ENCODE data around the gene C17orf50.
"Not testable (repeated sequence)": the region's sequence is repeated elsewhere in the genome, so short reads cannot be mapped to it uniquely, and the experiment has no call there.

C17orf50 gene

DNA sequence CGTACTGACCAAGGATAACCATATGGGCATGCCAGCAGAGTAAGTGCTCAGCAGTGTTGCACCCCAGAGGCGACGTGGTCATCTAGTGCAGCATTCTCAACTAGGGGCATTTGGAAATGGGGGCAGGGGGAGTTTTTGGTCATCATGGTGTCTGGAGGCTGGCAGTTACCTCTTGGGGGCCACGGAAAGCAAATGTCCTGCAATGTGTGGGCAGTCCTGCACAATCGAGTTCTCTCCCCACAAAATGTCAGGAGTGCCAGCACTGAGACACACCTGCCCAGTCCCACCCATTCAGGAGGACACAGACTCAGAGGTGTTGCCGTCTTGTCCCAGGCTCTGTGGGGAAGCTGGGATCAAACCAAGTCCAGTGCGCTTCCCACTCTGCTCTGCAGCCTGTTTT, 26.3 kb upstream of the C17orf50 start:
- DNase-seq (ENCODE audit: low read depth in 2 of 2), result no peak

DNA sequence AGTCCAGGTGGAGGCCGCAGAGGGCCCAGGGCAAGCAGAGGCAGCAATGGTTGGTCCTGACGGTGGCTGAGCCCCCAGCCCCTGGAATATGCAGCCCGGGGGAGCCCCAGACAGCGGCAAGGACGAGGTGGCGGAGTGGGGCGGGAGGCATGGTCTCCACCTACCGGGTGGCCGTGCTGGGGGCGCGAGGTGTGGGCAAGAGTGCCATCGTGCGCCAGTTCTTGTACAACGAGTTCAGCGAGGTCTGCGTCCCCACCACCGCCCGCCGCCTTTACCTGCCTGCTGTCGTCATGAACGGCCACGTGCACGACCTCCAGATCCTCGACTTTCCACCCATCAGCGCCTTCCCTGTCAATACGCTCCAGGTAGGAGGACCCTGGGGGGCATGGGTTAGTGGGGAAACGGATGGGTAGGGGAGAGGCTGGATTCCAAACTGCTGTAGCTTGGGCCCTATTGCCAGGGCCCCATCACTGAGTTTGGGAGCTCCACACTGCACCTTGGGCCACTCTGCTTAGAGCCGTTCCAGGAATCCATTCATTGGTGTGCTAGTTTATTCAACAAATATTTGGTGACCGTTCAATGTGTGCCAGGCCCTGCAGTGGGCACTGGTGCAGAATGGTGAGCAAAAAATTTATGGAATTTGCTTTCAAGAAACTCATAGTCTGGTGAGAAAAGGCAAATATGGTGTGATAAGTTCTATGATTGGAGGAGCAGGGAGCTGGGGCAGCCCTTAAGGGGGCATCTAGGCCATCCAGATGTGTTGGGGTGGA, 25.5 kb upstream of the C17orf50 start:
- DNase-seq (ENCODE audit: low read depth in 2 of 2), result no peak

DNA sequence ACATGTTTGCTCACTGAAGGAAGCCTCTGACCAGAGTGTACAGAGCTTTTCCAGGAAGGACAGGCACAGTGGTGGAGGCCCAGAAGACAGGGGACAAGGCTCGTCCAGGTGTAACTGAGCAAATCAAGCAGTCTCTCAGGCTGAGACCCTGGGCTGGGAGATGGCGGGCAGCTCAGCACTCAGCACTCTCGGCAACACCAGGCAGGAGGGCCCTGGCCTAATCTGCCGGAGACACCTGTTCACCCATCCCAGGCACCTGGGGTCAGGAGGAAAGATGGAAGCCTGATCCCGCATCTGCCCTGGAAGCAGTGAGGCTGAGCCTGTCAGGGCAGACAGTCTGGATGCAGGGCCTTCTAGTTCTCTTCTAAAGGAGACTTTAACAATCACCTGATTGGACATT, 24.5 kb upstream of the C17orf50 start:
- no peak for DNase-seq (ENCODE audit: low read depth in 2 of 2)

DNA sequence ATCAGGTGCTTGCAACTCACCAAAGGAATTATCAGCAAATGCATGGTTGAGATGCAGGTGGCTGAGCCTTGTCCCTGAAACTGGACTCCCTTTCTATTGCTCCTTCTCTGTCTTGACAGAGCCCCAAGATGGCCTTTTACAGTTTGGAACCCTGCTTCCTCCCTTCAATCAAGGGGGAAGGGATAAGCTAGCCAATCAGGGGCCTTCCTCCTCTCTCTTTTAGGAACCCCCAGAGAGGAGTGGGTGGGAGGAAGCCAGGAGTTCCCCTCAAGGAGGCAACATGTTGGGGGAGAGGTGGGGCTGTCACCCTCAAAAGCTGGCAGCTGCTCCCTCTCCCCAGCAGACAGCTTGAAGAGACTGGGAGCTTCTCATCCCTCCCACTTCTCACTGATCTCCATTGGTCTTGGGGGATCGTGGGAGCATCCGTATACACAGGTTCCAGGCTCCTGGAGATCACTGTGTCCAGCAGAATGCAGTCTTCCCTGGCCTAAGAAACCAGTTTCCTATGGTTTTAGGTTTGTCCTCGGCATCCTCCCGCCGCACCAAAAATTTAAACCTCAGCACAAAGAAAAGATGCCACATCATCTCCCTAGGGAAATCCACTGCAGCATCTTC, 22.1 kb upstream of the C17orf50 start:
- no peak for DNase-seq (ENCODE audit: low read depth in 2 of 2)

DNA sequence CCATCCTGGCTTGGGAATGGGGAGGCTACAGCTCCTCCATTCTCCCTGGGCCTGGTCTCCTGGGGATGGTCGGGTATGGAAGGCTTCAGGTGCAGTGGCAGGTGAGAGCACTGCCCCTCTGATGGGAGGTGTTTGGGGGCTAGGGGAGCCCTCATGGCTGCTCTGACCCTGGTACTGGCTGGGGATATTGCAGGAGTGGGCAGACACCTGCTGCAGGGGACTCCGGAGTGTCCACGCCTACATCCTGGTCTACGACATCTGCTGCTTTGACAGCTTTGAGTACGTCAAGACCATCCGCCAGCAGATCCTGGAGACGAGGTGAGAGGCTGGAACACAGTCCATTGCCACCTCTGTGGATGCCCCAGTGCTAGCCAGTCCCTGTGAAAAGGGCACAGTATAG, 20.5 kb upstream of the C17orf50 start:
- no peak for DNase-seq (ENCODE audit: low read depth in 2 of 2)

DNA sequence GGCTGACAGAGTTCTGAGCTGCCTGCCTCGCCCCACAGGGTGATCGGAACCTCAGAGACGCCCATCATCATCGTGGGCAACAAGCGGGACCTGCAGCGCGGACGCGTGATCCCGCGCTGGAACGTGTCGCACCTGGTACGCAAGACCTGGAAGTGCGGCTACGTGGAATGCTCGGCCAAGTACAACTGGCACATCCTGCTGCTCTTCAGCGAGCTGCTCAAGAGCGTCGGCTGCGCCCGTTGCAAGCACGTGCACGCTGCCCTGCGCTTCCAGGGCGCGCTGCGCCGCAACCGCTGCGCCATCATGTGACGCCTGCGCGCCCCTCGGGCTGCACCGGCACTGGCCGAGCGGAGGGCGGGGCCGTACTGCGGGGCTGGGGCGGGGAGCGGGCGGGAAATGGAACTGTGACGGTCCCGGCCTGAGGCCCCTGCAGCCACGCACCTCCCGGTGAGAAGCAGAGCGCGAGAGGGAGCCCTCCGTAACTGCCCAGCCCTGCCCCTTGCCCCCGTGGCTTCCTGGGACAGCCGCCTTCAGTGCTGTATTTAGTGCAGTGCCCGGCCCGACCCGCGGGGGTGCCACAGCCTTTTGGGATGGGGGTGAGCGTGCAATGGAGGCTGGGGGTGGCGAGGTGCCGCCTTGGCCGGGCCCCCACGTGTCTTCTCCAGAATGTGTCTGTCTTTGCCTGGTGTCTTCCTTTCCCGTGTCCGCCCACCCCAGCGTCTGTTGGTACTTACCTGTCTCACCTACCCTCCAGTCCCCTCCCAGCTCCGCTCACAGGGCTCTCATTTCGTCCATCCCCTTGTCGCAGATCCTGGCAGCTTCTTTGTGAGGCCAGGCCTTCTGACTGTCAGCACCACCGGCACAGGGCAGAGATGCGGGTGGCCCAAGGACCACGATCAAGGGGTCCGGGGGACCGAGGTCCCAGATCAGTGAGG, 19.4 kb upstream of the C17orf50 start:
- DNase-seq (ENCODE audit: low read depth in 2 of 2), result no peak

DNA sequence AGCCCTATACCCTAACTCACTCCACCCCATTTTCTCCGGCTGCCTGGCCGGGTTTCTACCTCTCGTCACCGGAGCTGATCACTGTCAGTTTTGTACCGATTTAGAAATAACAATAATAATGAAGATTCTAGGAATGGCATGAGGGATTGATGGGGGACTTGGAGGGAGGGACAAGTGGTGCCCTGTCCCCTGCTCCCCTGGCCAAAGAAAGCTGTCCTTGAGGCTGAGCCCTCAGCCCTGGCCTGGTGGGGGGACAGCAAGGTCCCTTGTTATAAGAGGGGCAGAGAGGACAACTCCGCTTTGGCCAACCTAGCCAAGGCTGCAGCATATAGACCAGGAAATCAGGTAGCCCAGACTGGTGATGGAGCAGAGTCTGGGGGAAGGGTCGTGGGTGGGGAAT, 18.2 kb upstream of the C17orf50 start:
- DNase-seq (ENCODE audit: low read depth in 2 of 2), result no peak

DNA sequence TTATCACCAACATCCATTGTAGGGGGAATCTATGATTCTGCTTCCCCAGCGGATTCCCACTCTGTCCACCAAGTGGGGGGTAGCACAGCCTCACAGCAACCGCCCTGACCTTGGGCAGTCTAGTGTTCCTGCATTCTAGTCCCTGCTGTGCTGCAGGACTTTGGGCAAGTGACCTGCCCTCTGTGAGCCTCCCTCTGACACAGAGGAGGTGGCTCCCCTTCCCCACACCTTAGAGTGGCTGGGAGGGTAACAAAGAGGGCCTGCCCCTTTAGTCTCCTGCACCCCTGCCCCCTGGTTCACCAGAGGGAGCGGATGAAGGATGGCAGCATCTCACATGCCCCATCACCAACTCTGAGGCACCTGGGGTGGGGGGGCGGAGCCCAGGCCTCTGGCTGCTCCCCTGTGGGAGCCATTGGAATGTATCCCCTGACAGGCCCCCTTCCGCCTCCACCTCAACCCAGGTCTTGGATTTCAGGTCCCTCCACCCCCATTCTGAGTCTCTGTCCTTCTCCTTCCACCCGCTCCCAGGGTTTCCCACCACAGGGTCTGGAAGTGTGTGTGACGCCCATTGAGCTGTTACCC, 17.7 kb upstream of the C17orf50 start:
- DNase-seq (ENCODE audit: low read depth in 2 of 2), result no peak

- DNase-seq (ENCODE audit: low read depth in 2 of 2), result no peak
Measured at GRCh38 chr17:35743626-35744328, 16.9 kb upstream of the C17orf50 start.

DNA sequence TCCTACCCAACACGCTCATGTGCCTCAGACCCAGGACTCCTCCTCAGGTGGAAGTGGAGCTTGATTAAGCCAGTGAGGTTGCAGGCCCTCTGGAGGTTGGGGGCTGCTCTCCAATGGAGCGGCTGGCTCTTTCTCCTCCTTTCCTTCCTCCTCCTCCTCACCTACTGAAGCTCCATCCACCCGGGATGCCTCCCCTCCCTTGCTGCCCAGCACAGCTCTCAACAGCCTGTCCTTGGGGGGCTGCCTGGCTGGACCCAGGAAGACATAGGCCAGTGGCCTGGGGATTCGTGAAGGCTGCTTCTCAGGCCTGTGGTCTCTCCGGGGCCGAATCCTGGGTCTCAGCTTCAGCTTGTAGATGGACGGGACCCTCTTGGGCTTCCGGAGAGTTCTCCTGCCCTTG, 15.9 kb upstream of the C17orf50 start:
- DNase-seq (ENCODE audit: low read depth in 2 of 2), result no peak

GRCh38 chr17:35745246-35745645, 15.4 kb upstream of the C17orf50 start:
- DNase-seq (ENCODE audit: low read depth in 2 of 2), result no peak

GRCh38 chr17:35745749-35746320, 14.9 kb upstream of the C17orf50 start:
- no peak for DNase-seq (ENCODE audit: low read depth in 2 of 2)

DNA sequence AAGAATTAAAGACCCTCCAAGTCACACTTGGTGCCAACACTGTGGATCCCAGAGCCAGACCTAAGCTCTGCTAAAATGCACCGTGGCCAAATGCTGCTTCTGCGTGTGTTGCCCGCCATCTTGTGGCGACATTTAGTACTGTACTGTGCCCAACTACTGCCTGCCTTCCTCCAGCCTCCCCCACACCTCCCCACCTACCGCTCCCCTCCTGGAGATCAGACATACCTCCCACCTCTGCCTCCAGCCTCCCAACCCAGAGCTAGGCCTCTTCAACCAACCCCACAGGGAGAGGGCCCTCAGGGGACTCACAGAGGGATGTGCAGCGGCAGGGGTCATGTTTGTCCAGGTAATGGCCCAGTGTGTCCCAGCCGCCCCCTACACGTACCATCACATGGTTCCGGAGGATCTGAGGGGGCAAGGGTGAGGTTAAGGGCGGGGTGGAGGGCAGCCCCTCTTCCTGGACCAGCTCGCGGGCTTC, 13.1 kb upstream of the C17orf50 start:
- DNase-seq (ENCODE audit: low read depth in 2 of 2), result no peak

DNA sequence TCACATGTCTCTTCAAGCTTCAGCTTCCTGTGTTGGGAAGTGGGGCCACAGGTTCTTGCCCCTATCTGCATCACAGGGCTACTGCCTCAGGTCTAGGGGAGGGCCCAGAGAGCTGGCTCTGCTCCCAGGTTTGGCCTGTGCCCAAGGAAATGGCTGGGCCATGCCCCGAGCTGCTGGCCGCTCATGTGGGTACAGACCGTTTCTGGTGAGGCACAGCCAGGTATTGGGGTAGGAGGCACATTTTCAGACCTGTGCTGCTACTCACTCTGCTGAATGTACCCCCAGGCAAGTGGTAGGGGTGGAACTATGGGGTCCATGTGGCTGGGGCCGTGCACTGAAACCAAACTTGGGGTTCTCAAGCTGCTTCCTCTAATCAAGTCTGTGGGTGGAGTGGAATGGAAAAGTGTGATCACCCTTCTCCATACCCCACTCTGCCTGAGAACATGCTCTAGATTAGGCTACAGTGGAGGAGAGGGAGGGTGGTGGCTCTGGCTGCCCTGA, 12.3 kb upstream of the C17orf50 start:
- DNase-seq (ENCODE audit: low read depth in 2 of 2), result no peak

- DNase-seq (ENCODE audit: low read depth in 2 of 2), result no peak
Measured at GRCh38 chr17:35748979-35749378, 11.7 kb upstream of the C17orf50 start.

DNA sequence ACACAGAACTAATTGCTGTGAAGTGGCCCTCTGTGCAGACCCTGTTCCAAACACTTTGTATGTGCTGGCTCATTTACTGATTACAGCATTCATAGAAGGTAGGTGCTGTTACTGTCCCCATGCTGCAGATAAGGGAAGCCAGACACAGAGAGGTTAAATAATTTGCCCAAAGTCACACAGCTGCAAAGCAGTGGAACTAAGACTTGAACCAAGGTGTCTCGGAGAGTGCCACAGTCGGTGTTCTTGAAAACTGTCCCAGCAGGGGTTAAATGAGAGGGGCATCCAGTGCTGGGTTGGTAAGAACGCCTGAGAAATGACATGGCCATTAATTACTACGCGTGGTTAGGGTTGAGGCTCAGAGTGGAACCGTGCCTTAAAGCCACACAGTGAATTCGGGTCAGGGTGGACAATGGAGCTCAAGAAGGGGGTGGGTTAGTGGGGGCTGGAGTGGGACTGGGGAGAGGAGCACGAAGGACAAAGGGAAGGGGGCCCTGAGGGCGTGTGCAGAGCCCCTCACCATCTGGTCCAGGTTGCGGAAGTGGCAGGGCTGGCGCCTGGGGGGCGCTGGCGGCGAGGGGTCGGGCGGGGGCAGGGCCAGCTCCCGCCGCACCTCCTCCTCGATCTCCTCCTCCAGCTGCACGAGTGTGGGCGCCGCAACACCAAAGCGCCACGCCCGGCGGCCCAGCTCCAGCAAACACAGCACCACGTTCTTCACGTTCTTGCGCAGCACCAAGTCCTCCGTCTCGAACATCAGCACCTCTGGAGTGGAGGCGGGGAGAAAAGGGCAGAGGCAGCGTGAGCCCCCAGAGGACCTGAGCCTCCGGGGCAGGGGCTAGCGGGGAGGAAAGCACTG, 10.9 kb upstream of the C17orf50 start:
- no peak for DNase-seq (ENCODE audit: low read depth in 2 of 2)

- no peak for DNase-seq (ENCODE audit: low read depth in 2 of 2)
Measured at GRCh38 chr17:35750526-35751395, 9.9 kb upstream of the C17orf50 start.

DNA sequence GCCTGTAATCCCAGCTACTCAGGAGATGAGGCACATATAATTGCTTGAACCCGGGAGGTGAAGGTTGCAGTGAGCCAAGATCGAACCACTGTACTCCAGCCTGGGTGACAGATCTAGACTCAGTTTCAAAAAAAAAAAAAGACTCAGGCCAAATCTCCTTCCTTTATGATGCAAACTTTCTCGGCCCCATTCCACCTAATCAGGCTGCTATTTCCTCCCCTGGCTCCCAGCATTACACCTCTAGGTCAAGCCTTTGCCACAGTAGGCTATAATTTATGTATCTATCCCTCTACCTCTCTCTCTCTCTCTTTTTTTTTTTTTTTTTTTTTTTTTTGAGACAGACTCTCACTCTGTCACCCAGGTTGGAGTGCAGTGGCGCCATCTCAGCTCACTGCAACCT, 9.1 kb upstream of the C17orf50 start:
- not testable (repeated sequence) for DNase-seq (ENCODE audit: low read depth in 2 of 2)

GRCh38 chr17:35752471-35752870, 8.2 kb upstream of the C17orf50 start:
- DNase-seq (ENCODE audit: low read depth in 2 of 2), result no peak

All from fibroblast of skin of left biceps (primary cell).